Measurements from ENCODE around the gene SLC35E2B.
"Not testable (repeated sequence)": the region's sequence is repeated elsewhere in the genome, so short reads cannot be mapped to it uniquely, and the experiment has no call there.

Gene SLC35E2B

GRCh38 chr1:1637479-1637875, 55.1 kb downstream of the SLC35E2B start:
- not testable (repeated sequence) for FAIRE-seq

DNA sequence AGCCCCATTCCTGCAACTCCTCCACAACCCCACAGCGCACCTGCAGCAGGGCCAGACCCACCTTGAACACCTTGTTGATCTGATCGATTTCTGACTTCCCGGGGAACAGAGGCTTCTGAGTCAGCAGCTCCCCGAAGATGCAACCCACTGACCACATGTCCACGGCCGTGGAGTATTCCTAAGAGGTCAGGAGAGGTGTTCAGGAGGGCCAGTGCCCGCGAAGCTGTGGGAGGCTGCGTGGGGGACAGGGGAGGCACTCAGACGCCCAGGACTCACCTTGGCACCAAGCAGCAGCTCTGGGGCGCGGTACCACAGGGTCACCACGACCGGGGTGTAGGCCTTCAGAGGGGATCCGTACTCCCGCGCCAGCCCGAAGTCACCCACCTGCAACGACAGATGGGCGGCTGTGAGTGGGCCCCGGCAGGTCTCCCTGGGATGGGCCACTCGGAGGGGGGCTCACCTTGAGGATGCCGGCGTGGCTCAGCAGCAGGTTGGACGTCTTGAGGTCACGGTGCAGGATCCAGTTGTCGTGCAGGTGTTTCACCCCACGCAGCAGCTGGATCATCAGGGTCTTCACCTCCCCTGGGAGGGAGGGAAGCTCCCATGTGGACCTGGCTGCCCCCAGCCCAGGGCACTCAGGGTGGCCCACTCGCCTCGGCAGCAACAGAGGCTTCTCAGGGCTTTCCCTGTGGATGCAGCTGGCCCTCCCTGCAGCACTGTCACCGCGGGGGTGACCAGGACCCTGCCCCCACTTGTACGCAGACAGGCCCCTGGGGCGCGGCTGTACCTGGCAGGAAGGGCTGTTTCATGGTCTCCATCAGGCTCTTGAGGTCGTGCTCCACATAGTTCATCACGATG, 55.7 kb downstream of the SLC35E2B start:
- FAIRE-seq = not testable (repeated sequence)

- FAIRE-seq = not testable (repeated sequence)
Observed at GRCh38 chr1:1634613-1635012, 58.0 kb downstream of the SLC35E2B start.

- FAIRE-seq = not testable (repeated sequence)
Observed at GRCh38 chr1:1633409-1633808, 59.2 kb downstream of the SLC35E2B start.

- FAIRE-seq = no peak
Observed at GRCh38 chr1:1631782-1632420, 60.7 kb downstream of the SLC35E2B start, which contains the start of gene MMP23B. Gene MMP23B, plus strand, starts transcription at chr1:1632173. Its CDS starts 46 bp downstream, at chr1:1632219.

GRCh38 chr1:1630965-1631781, 61.4 kb downstream of the SLC35E2B start:
- FAIRE-seq = no peak

GRCh38 chr1:1630191-1630964, 62.2 kb downstream of the SLC35E2B start:
- FAIRE-seq = no peak

DNA sequence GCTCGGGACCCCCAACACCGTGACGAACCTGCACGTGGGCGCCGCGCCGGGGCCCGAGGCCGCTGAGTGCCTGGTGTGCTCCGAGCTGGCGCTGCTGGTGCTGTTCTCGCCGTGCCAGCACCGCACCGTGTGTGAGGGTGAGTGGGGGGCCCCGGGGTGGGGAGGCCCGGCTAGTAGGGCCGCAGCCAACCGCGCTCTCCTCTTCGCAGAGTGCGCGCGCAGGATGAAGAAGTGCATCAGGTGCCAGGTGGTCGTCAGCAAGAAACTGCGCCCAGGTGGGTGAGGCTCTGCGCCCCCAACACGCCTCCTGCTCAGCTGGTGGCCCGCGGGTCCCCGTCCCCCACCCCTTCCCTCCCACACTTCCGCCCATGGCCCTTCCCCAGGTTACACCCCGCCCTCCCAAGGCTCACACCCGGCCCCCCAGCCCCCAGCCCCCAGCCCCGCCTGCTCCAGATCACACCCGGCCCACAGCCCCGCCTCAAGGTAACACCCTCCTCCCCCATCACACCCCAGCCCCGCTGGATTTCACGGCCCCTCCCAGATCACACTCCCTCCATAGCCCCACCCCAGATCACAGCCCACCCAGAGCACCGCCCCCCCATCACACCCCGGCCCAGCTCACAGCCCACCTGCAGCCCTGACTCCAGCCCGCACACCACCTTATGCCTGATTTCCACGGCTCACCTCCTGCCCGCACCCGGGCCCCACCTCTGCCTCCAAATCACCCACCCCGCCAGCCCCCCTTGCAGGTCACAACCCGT, 63.0 kb downstream of the SLC35E2B start:
- no peak for FAIRE-seq

DNA sequence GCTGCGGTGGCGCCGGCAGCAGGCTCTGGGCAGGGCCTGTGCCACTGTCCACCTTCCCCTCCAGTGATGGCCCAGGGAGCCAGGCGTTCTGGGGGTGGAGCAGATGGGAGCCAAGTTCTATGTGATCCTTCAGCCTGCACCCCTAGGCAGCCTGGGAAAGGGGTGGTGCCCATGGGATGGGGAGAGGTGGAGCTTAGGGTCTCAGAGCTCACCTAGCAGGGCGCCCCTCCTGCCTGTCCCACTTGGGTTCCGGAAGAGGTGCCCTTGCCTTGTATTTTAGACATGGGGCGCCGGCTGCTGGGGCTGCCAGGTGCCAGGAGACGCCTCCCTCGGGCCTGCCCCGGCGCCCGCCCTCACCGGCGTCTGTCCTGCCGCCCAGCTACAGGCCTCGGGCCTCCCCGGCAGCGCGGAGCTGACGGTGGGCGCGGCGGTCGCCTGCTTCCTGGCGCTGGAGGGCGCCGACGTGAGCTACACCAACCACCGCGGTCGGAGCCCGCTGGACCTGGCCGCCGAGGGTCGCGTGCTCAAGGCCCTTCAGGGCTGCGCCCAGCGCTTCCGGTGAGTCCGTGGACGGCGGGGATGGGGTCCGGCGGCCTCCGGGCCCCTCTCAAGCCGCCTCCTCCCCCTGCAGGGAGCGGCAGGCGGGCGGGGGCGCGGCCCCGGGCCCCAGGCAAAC, 63.7 kb downstream of the SLC35E2B start:
- FAIRE-seq = no peak

- no peak for FAIRE-seq
Observed at GRCh38 chr1:1627829-1628753, 64.5 kb downstream of the SLC35E2B start.

GRCh38 chr1:1627261-1627828, 65.2 kb downstream of the SLC35E2B start:
- FAIRE-seq = no peak

DNA sequence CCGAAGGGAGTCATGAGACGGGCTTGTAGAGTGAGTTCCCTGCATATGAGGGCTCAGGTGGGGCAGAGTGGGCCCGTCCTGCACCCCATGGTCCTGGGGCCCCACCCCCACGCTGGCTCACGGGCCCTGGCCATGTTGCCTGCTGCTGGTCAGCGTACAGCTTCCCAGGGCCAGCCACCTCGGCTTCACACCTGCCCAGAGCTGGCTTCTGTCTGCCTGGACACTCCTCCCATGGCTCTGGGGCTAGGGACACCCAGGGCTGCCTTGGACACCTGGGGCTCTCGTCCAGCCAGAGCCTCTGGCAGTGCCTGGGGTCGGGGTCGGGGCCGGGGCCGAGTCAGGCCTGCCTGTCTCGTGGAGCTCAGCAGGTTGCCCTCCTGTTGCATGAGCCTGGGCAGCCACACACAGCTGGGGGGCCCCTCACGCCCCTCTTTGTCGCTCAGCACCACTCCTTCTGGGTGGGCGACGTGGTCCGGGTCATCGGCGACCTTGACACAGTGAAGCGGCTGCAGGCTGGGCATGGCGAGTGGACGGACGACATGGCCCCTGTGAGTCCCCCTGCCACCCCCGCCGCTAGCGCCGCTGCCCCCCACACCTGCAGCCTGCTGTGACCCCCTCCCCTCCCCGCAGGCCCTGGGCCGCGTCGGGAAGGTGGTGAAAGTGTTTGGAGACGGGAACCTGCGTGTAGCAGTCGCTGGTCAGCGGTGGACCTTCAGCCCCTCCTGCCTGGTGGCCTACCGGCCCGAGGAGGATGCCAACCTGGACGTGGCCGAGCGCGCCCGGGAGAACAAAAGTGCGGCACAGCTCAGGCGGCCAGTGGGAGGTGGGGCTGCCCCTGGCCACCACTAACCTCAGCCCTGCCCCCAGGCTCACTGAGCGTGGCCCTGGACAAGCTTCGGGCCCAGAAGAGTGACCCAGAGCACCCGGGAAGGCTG, 66.1 kb downstream of the SLC35E2B start:
- FAIRE-seq = no peak

- no peak for FAIRE-seq
Observed at GRCh38 chr1:1625824-1626206, 66.8 kb downstream of the SLC35E2B start.

DNA sequence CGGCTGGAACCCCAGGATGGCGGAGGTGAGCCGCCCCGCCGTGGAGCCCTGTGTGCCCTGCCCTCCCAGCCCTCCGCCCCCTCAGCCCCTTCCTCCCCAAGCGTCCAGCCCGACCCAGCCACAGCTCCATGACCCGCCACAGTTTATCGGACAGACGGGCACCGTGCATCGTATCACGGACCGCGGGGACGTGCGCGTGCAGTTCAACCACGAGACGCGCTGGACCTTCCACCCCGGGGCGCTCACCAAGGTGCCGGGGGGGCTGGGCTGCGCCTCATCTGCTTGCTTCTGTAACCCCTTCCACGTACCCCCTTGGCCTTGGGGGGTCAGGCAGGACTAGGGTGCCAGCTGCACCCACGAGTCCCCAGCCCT, 67.2 kb downstream of the SLC35E2B start:
- no peak for FAIRE-seq

DNA sequence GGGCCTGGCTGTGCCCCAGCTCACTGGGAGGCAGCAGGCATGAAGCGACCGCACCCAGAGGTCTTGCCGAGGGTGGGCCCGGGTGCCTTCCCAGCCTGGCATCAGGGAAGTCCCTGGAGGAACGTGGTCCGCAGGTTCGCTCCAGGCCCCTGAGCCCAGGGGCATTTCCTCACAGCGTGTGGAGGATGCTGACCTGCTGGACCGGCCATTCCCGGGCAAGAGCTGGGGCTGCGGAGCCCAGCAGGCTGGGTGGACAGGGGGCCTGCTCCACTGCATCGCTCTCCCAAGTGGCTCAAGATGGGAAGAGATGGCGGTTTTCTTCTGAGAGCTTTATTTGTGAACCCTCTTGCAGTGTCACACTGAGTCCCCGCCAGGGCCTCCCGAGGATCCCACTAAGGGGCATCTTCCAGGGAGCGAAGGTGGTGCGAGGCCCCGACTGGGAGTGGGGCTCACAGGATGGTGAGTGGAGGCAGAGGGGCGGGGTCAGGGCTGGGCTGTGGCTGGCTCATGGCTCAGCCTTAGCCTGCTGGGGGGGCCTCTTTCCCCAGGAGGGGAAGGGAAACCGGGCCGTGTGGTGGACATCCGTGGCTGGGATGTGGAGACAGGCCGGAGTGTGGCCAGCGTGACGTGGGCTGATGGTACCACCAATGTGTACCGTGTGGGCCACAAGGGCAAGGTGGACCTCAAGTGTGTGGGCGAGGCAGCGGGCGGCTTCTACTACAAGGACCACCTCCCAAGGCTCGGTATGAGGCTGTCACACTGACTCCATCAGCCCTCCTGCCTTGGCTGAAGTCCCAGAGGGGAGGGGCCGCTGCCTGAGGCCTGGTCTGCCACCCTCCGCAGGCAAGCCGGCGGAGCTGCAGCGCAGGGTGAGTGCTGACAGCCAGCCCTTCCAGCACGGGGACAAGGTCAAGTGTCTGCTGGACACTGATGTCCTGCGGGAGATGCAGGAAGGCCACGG, 67.9 kb downstream of the SLC35E2B start:
- FAIRE-seq = no peak

DNA sequence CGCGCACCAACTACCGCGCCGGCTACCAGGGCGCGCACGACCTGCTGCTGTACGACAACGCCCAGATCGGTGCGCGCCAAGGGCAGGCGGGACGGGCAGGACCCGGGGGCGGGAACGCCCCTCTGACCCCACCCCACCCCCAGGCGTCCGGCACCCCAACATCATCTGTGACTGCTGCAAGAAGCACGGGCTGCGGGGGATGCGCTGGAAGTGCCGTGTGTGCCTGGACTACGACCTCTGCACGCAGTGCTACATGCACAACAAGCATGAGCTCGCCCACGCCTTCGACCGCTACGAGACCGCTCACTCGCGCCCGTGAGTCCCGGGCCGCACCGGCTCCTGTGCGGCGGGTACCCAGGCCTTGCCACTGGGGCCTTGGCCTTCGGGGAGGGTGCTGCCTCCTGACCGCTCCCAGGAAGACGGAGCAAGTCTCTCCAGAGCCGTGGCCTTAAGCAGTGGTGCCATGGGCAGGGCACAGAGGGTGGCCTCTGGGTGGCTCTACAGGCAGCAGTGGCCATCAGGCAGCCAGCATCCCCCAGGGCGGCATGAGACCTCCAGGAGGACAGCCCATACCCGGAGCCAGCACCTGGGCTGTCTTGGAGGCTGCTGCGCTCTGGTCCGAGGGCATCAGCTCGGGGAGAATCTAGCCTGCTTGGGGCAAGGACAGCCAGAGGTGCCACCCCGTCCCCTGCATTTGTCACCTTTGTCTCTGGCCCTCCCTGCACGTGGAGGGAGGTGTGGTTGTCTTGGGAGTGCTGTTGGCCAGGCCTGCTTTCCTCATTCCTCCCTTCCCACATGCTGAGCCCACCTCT, 68.8 kb downstream of the SLC35E2B start:
- FAIRE-seq = no peak
